Measurements from ENCODE around the gene PMM1. TPM values are rescaled to one million over a fixed set of nuclear protein-coding genes. Genes with fewer than 3 reads are reported as not detected.
"Not testable (repeated sequence)": the region's sequence is repeated elsewhere in the genome, so short reads cannot be mapped to it uniquely, and the experiment has no call there.

PMM1 gene
- total RNA-seq = 10 to 100 TPM; 17.3 TPM

GRCh38 chr22:41589391-41590241, at the start of gene PMM1:
TSS of gene PMM1 (minus strand) at chr22:41589840. CDS start at chr22:41589805, 35 bp downstream.
- peak; percentile 100 for DNase-seq (ENCODE audit: low spot score)
- TF ChIP-seq, protein P1, sequence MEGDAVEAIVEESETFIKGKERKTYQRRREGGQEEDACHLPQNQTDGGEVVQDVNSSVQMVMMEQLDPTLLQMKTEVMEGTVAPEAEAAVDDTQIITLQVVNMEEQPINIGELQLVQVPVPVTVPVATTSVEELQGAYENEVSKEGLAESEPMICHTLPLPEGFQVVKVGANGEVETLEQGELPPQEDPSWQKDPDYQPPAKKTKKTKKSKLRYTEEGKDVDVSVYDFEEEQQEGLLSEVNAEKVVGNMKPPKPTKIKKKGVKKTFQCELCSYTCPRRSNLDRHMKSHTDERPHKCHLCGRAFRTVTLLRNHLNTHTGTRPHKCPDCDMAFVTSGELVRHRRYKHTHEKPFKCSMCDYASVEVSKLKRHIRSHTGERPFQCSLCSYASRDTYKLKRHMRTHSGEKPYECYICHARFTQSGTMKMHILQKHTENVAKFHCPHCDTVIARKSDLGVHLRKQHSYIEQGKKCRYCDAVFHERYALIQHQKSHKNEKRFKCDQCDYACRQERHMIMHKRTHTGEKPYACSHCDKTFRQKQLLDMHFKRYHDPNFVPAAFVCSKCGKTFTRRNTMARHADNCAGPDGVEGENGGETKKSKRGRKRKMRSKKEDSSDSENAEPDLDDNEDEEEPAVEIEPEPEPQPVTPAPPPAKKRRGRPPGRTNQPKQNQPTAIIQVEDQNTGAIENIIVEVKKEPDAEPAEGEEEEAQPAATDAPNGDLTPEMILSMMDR (IDR thresholded peaks at IDR 0.05) = no peak
- no peaks in the 10 kb centered on the region for H3K36me3 ChIP-seq
- peak within 1 kb of the TSS; percentile 83 to 87 for H3K4me3 ChIP-seq
- no peaks in the 10 kb centered on the region for H3K9me3 ChIP-seq
- peak within 1 kb of the TSS; percentile 74 to 77 for H3K27ac ChIP-seq
- H3K27me3 ChIP-seq = no peaks in the 10 kb centered on the region
- peaks cover 0 to 15% of the 10 kb centered on the region in 2 donors for H3K4me1 ChIP-seq

GRCh38 chr22:41638748-41639147, 49.1 kb upstream of the PMM1 start:
- H3K36me3 ChIP-seq = peaks cover 92% of the 10 kb centered on the region

DNA sequence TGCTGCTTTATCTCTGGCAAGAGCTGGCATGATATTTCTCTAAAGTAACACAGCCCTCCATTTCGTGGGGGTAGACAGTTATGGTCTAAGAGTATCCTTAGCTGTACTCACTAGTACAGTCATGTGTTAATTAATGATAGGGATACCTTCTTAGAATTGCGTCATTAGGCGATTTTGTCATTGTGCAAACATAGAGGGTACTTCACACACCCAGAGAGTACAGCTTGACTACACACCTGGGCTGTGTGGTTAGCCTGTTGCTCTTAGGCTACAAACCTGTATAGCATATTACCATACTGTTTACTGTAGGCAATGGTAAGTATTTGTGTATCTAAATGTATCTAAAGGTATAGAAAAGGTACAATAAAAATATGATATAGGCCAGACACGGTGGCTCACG, 48.5 kb upstream of the PMM1 start:
- TF ChIP-seq, protein P1 (IDR thresholded peaks at IDR 0.05) = no peak
- Histone ChIP-seq H3K27me3 (no peaks in the 10 kb centered on the region), H3K4me3 (no peak overlapping the region), H3K9me3 (no peaks in the 10 kb centered on the region), H3K36me3 (peaks cover 95% of the 10 kb centered on the region), H3K27ac (peak overlapping the region; percentile 73 to 86), H3K4me1 (peaks cover 0 to 12% of the 10 kb centered on the region in 2 donors)
- DNase-seq (ENCODE audit: low spot score) = no peak

More at GRCh38 chr22:41638748-41639147, 49.1 kb upstream of the PMM1 start:
- no peak for DNase-seq (ENCODE audit: low spot score)
- Histone ChIP-seq H3K27me3 (no peaks in the 10 kb centered on the region), H3K27ac (no peak overlapping the region), H3K4me3 (no peak overlapping the region), H3K4me1 (peaks cover 0 to 12% of the 10 kb centered on the region in 2 donors), H3K9me3 (no peaks in the 10 kb centered on the region)
- TF ChIP-seq, protein P1 (IDR thresholded peaks at IDR 0.05) = no peak

GRCh38 chr22:41637623-41638022, 48.0 kb upstream of the PMM1 start:
- DNase-seq (ENCODE audit: low spot score); H3K4me3 ChIP-seq; H3K27me3 ChIP-seq; H3K9me3 ChIP-seq: not testable (repeated sequence)
- H3K36me3 ChIP-seq = peaks cover 93% of the 10 kb centered on the region
- H3K27ac ChIP-seq = peak overlapping the region; percentile 73 to 86
- peaks cover 0 to 12% of the 10 kb centered on the region in 2 donors for H3K4me1 ChIP-seq

GRCh38 chr22:41636467-41636866, 46.8 kb upstream of the PMM1 start:
- Histone ChIP-seq H3K4me1 (peaks cover 0 to 12% of the 10 kb centered on the region in 2 donors), H3K4me3 (no peak overlapping the region), H3K9me3 (no peaks in the 10 kb centered on the region), H3K27me3 (no peaks in the 10 kb centered on the region), H3K27ac (peak overlapping the region; percentile 73 to 86), H3K36me3 (peaks cover 88% of the 10 kb centered on the region)
- DNase-seq (ENCODE audit: low spot score) = peak; percentile 62
- TF ChIP-seq, protein P1 (IDR thresholded peaks at IDR 0.05) = no peak

- Histone ChIP-seq H3K36me3 (peaks cover 87% of the 10 kb centered on the region), H3K4me1 (peaks cover 0 to 12% of the 10 kb centered on the region in 2 donors)
- H3K27me3 ChIP-seq; H3K9me3 ChIP-seq; DNase-seq (ENCODE audit: low spot score); H3K27ac ChIP-seq; H3K4me3 ChIP-seq: not testable (repeated sequence)
These were observed 45.0 kb upstream of the PMM1 start for GRCh38 chr22:41634610-41635009.

GRCh38 chr22:41631615-41632014, 42.0 kb upstream of the PMM1 start:
- not testable (repeated sequence) for H3K27ac ChIP-seq; H3K4me1 ChIP-seq; DNase-seq (ENCODE audit: low spot score); H3K27me3 ChIP-seq; H3K4me3 ChIP-seq; H3K9me3 ChIP-seq
- peaks cover 88% of the 10 kb centered on the region for H3K36me3 ChIP-seq

GRCh38 chr22:41631115-41631514, 41.5 kb upstream of the PMM1 start:
- H3K27me3 ChIP-seq; H3K27ac ChIP-seq; DNase-seq (ENCODE audit: low spot score); H3K4me1 ChIP-seq; H3K9me3 ChIP-seq; H3K4me3 ChIP-seq: not testable (repeated sequence)
- H3K36me3 ChIP-seq = peaks cover 90% of the 10 kb centered on the region
